GM23248 (cell line): Measurements from ENCODE around the gene CSRP1.

Experiments used
- EZH2 ChIP-seq: fragments of 200-600 bp; sonication (generic); IDR thresholded peaks from 2 replicates; pipeline ENCODE4 v1.6.1; 2018; ENCODE audit warnings: antibody characterized with exemption, mild to moderate bottlenecking; ENCODE audit not compliant: insufficient read depth, poor library complexity, severe bottlenecking
- EZH2phosphoT487 ChIP-seq: fragments of 200-600 bp; sonication (generic); IDR thresholded peaks from 2 replicates; pipeline ENCODE4 v1.6.1; 2018; ENCODE audit warnings: antibody characterized with exemption, moderate library complexity, mild to moderate bottlenecking, low read depth; ENCODE audit not compliant: insufficient read depth

DNA sequence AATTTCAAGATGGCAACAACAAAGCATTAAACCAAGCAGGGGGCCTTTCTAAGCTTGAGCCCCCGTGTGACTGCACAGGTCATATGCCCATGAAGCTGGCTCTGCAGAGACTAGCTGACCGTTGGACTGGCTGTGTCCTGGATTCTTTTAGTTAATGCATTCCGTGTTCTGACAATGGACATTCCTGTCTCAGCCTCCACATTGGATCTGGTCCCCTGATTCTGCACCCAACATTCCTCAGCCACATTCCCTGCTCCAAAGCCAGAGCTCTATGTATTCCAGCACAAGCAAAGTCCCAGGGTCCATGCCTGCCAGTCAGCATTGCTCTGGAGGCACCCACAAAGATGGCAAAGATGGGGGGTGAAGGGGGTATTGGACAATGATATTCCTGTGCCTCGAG is 26.9 kb upstream of the CSRP1 start:
- TF ChIP-seq EZH2 (no peak), EZH2phosphoT487 (no peak)
